NCI-H146 (cell line): ENCODE results near the gene SMCR8.
"Not testable (repeated sequence)": the region's sequence is repeated elsewhere in the genome, so short reads cannot be mapped to it uniquely, and the experiment has no call there.

Experiments used
- DNase-seq: peaks from one replicate; lab custom pipeline; 2025; lab: John Stamatoyannopoulos, UW

The SMCR8 gene, protein sequence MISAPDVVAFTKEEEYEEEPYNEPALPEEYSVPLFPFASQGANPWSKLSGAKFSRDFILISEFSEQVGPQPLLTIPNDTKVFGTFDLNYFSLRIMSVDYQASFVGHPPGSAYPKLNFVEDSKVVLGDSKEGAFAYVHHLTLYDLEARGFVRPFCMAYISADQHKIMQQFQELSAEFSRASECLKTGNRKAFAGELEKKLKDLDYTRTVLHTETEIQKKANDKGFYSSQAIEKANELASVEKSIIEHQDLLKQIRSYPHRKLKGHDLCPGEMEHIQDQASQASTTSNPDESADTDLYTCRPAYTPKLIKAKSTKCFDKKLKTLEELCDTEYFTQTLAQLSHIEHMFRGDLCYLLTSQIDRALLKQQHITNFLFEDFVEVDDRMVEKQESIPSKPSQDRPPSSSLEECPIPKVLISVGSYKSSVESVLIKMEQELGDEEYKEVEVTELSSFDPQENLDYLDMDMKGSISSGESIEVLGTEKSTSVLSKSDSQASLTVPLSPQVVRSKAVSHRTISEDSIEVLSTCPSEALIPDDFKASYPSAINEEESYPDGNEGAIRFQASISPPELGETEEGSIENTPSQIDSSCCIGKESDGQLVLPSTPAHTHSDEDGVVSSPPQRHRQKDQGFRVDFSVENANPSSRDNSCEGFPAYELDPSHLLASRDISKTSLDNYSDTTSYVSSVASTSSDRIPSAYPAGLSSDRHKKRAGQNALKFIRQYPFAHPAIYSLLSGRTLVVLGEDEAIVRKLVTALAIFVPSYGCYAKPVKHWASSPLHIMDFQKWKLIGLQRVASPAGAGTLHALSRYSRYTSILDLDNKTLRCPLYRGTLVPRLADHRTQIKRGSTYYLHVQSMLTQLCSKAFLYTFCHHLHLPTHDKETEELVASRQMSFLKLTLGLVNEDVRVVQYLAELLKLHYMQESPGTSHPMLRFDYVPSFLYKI

DNA sequence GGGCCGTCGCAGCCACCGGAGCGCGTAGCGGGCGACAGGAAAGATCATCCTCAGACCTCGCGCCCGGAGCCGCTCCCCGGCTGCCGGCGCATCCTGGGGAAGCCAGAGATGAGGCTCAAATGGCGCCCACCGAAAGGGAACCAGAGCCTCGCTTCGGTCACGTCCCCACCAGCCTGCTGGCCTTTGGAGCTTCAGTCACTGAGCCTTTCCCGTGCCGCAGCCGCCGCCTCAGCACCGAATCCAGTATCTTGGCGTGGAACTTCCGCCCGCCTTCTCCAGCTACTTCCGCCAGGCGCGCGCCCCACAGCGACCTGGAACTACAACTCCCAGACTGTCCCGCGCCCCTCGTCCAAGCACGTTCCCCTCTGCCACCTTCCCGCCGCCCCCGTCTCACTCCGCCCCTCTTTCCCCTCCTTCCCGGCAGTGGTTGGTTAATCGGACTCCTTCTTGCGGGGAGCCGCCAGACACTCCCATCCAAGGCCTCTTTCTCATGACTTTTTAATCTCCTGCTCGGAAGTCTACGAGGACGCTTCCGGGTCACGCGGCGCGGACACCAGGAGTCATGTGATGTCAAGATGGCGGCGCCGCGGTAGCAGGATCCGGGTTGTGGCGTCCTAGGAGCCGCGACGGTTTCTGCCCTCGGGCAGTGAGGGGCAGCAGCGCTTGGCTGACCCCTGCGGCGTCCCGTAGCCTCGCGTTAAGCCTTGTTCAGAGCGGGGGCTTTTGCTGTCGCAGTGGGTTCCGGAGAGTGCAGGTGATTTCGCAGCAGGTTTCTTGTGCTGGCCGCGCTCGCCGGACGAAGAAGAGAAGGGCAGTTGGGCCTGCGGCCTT is at the start of gene SMCR8, which contains the start of gene TOP3A:
Gene SMCR8, plus strand, starts transcription at position 563 of the 831 bp plus-strand sequence. CDS start 497 bp downstream, outside the sequence.
Gene TOP3A, minus strand, starts transcription at position 264 of the 831 bp plus-strand sequence. Its CDS starts 216 bp downstream, at position 48.
- DNase-seq, result peak; percentile 96

DNA sequence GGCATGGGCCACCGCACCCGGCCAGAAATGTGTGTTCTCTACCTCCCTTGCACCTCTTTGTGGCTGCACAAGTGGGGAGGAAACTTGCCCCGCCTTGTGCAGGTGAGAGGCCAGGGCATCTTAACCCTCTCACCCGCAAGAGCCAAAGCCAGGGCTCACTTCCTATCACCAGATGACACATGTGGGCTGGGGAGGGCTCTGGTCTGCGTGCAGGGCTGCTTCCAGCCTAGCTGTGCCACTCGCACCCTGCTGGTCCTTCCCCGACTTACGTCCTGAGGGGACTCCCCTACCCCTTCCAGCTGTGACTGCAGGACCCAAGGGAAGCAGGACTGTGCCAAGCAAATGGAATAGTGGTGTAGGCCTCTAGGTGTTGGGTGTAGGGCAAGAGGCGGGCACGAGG is 47.7 kb upstream of the SMCR8 start:
- no peak for DNase-seq

DNA sequence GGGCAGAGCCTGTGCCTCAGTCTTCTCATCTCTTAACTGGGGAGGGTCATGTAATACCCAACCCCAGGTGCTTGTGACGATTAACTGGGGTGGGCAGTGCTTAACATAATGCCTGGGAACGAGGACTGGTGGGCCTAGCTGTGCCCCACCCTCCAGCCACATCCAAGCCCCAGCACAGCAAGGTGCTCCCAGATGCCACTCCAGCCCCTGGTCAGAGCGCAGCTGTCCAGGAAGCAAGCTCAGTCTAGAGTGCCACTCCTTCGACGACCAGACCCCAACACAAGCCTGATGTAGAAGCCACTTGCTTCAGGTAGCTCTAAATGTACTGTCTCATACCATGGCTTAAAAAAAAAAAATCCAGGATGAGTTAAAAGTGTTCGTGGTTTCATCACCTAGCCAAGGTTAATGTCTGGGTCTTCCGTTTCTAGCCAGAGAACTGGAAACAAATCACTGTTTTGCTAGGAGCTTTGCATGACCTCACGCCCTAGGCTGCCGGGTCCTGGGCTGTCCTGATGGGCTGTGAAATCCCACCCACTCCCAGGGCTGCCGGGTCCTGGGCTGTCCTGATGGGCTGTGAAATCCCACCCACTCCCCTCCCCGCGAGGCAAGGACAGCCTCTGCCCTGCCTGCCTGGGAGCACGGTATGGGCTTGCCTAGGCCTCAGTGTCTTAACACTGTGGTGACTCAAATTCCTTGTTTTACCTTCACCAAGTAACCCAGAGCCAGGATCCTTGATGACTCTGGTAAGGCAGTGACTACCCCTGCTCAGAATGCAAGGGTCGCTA is 47.0 kb upstream of the SMCR8 start:
- no peak for DNase-seq

DNA sequence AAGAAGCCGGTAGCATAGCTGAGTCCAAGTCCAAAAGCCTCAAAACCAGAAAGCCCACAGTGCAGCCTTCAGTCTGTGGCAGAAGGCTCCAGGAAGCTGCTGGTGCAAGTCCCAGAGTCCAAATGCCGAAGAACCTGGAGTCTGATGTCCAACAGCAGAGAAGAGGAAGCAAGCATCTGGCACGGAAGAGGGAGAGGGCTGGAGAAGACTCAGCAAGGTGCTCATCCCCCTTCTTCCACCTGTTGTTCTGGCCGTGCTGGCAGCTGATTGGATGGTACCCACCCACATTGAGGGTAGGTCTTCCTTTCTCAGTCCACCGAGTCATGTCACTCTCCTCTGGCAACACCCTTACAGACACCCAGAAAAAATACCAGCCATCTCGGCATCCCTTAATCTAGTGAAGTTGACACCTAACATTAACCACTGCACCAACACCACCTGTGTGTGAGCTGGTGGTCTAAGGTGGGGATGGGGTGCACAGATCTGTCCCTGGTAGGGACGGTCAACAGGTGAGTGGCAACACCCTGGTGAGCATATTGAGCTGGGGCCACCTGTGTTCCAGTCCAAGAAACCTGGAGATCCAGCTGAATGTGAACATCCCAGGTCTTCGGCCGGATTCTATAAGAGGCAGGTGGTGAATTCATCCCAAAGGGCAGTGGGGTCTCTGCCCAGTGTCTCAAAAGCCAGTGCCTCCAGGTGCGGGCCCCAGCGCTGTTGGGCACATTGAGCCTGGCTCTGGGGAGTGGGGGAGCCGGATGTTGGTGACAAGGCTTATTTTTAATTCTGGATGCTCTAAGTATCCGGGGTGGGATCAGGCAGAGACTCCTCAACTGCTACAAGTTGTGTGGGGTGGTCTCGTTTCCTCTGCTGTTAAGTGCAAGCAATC is 44.8 kb upstream of the SMCR8 start:
- DNase-seq, result no peak

DNA sequence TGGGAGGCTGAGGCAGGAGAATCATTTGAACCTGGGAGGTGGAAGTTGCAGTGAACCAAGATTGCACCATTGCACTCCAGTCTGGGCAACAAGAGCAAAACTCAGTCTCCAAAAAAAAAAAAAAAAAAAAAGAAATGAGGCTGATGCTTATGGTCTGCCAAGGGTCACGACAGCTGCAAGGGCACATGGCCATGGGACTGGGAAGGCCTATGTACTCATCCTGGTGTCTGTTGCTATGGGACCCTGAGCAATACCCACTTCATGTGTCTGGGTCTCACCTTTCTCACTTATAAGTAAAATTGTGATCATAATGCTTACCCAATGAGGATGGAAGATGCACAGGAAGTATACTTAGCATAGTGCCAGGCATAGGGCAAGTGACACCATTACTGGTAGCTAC is 38.0 kb upstream of the SMCR8 start:
- DNase-seq, result no peak

DNA sequence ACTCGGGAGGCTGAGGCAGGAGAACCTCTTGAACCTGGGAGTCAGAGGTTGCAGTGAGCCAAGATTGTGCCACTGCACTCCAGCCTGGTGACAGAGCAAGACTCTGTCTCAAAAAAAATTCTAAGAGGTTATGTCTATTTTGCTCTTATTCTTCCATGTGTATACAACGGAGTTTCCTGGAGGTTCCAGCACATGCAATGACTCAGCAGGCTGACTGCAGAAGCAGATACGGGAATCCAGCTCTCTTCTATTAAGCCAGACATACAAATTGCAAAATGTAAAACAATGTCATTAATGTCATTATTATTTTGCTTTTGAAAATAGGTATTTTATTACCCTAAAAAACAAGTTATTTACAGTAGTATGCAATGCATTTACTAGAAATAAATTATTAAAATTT is 36.2 kb upstream of the SMCR8 start:
- DNase-seq, result no peak

DNA sequence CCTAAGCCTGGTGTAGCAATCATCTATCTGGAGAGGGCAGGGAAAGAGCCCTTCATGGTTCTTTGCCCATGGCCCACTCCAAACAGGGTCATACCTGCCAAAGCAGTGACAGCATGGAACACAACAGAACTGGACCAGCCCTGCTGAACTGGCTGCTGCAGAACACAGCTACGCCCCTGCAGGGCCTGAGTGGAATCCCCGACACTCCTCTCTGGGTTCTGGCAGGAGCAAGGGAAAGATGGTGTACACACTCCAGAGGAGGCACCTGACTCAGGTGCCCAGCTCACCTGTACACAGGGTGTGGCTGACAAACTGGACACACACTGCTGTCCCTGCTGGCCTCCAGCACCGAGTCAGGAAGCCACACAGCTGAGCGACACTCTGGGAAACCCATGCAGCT is 34.8 kb upstream of the SMCR8 start:
- no peak for DNase-seq

DNA sequence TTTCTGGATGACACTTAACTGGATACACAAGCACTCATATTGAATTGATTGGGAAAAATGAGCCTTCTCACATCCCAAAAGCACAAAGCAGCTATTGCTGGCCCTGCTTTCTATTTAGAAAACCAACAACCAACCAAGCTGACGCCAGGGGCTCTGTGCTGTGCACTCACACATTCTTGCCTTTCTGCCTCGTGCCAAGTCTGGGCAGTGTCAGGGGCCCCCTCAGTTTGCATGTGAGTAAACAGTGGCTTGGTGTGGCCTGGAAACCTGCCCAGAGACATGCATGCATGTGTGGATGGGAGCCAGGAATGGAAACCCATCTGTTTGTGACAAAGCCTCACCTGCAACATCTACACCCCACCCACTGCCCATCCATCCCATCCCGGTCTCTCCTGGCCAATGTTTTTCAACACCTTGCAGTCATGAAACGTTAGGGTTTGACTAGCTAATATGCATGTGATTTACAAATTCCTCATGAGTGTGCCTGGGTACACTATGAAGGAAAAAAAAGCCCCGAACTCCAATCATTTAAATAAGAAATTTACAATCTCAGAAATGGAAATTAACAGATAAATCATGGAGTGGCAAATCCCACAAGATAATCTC is 34.2 kb upstream of the SMCR8 start:
- no peak for DNase-seq

DNA sequence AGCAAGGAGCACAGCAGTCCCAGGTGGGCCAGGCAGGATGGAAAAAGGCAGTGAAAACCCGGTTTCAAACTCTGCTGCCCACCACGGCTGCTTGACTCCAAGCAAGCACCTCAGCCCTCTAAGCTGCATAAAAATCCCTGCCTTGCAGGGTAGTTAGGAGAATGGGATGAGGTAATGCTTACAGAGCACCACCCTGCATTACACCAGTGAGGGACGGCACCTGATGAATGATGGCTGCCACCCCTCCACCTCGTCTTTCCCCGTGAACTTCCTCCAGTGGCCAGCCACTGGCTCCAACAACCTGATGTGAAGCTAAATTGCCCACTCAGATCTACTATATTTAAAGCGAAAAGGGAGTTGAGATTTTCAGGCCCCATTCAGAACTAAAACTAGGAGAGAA is 33.3 kb upstream of the SMCR8 start:
- no peak for DNase-seq

DNA sequence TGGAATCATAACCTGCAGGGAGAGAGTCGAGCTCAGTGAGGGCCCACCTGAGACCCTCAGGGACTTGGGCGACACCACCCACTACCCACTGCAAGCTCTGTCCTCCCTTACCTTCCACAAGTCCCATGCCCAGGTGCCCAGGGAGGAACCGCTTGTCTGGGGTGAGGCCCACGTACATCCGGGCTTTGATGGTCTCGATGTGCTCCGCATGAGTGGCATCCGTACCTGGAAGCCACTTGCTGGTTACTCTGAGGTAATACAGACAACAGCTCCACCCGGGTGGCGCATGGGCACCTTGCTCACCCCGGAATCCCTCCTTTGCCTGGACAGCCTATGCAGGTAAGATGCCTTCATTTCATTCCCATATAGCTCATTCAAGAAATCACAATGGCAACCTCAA is 29.8 kb upstream of the SMCR8 start:
- no peak for DNase-seq

DNA sequence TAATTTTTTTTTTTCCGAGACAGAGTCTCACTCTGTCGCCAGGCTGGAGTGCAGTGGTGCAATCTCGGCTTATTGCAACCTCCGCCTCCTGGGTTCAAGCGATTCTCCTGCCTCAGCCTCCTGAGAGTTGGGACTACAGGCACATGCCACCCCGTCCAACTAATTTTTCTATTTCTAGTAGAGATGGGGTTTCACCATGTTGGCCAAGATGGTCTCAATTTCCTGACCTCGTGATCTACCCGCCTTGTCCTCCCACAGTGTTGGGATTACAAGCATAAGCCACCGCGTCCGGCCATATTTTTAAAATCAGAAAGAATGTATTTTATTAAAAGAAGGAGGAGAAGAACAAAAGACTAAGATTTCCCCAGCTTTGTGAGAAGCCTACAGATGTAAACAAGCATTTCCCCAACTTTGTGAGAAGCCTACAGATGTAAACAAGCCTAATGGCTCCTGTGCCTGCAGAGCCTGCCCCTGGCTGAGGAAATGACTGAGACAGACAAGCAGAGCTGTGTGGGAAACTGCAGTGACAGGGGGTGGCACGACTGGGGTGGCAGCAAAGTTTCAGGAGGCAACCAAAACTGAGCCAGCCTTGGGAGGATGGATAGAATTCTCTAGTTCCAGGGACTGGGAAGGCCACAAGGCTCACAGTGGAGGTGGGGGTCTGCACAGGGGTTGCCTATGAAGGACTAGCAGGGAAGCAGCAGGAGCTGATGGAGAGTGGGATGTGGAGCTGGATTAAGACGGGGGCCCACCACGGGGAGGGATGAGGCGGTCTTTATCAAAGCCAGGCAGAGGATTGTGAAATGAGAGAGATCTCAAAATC is 23.2 kb upstream of the SMCR8 start:
- DNase-seq, result no peak

DNA sequence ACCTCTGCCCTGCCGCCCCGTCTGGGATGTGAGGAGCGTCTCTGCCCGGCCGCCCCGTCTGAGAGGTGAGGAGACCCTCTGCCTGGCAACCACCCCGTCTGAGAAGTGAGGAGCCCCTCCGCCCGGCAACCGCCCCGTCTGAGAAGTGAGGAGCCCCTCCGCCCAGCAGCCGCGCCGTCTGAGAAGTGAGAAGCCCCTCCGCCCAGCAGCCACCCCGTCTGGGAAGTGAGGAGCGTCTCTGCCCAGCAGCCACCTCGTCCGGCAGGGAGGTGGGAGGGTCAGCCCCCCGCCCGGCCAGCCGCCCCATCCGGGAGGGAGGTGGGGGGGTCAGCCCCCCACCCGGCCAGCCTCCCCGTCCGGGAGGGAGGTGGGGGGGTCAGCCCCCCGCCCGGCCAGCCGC is 17.0 kb upstream of the SMCR8 start:
- not testable (repeated sequence) for DNase-seq

DNA sequence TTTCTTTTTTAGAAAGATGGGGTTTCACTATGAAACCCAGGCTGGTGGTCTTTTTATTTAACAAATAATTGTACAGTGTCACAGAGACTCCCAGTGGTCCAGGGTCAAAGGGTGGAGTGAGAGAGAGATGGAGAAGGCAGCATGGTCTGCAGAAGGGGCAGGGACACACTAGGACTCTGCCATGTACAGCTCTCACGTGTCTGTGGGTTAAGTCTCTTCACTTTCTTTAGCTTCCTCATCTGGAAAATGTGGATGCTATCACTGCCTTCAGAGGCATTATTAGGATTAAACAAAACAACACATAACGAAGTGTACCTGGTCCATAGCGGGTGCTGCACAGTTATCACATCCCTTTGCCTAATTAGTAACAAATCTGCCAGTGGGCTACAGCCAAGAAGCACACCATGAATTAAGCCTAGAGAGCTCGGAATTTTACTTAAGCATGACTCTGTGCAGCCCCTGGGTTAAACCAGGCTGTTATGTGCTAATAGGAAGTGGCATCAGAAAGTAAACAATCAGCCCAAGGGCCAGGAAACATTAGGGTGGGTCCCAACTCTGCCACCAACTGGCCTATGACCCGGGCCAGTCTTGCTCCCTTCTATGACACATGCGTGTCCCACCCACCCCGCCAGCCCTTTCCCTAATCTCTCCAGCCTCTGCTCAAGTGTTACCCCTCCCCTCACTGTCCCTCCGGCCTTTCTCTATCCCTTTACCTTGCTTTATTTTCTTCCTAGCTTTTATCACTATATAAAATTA is 14.2 kb upstream of the SMCR8 start:
- no peak for DNase-seq

DNA sequence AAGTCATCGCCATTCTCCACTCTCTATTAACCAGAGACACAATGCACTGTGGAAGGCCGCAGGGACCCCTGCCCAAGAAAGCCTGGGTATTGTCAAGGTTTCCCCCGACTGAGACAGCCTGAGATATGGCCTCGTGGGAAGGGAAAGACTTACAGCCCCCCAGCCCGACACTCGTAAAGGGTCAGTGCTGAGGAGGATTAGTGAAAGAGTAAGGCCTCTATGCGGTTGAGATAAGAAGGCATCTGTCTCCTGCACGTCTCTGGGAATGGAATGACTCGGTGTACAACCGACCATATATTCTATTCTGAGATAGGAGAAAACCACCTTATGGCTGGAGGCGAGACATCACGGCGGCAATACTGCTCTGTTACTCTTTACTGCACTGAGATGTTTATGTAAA is 11.9 kb upstream of the SMCR8 start:
- not testable (repeated sequence) for DNase-seq

DNA sequence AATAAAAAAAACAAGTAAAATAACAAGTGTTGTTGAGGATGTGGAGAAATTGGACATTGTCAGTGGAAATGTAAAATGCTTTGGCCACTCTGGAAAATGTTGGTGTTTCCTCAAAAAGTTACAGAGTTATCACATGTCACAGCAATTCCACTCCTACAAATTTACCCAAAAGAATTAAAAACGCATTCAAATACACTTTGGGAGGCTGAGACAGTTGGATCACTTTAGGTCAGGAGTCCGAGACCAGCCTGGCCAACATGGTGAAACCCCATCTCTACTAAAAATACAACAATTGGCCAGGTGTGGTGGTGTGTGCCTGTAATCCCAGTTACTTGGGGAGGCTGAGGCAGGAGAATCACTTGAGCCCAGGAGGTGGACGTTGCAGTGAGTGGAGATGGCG is 5.9 kb upstream of the SMCR8 start:
- no peak for DNase-seq

DNA sequence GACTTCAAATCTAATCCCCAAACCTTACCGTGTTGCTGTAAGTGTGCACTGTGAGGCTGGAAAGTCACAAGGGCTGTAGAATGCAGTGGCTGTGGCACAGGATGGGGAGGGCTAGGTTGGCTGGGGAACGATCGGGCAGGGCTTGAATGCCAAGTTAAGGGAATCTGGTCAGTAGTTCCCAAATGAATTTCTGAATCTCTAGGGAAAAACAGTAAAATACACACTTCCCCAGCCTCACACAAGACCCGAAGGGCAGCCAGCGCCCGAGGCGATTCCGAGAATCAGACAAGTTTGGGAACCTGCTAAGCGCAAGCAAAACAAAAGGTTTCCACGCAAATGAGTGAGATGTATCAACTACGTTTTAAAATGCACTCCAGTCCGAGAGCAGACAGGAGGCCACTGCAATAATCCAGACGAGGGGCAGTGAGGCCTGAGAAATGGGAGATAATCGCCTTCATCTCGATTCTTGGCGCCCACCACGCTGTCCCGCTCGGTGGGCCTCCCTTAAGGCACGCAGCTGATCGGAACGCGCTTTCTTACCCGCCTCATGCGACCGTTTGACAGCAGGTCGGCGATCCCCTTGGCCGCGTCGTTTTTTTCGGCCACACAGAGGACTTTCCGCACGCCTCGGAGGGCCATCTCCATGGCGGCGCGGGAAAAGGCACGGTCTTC is 898 bp upstream of the SMCR8 start:
- DNase-seq, result peak; percentile 30

DNA sequence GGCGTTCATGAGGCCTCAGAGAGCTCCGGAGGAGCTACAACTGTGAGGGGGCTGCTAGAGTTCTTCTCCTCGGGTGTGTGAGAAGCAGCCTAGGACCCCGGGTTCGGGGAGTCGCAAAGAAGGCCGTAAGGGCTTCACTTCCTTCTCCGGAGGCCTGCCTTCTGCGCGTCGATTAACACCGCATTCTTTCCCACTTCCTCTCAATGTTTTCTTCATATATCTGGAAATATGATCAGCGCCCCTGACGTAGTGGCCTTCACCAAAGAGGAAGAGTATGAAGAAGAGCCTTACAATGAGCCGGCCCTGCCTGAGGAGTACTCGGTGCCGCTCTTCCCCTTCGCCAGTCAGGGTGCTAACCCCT is 449 bp downstream of the SMCR8 start:
- no peak for DNase-seq

DNA sequence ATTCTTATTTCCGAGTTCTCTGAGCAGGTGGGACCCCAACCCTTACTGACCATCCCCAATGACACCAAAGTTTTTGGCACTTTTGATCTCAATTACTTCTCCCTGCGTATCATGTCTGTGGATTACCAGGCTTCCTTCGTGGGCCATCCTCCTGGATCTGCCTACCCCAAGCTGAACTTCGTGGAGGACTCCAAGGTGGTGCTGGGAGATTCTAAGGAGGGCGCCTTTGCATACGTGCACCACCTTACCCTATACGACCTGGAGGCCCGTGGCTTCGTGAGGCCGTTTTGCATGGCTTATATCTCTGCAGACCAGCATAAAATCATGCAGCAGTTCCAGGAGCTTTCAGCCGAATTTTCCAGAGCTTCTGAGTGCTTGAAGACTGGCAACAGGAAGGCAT is 868 bp downstream of the SMCR8 start:
- no peak for DNase-seq
